Measurements from ENCODE around the gene RIOK1.

The RIOK1 gene

GRCh38 chr6:7410851-7411250 lies 21.2 kb downstream of the RIOK1 start:
- no peak for DNase-seq

GRCh38 chr6:7411328-7411727 lies 21.7 kb downstream of the RIOK1 start:
- DNase-seq: no peak

- no peak for DNase-seq
Measured at GRCh38 chr6:7413151-7413823, 23.7 kb downstream of the RIOK1 start.

- DNase-seq: no peak
Measured at GRCh38 chr6:7414811-7415210, 25.2 kb downstream of the RIOK1 start.

- no peak for DNase-seq
Measured at GRCh38 chr6:7417684-7418083, 28.1 kb downstream of the RIOK1 start.

GRCh38 chr6:7418238-7418905 lies 28.8 kb downstream of the RIOK1 start:
- no peak for DNase-seq

- DNase-seq: no peak
Measured at GRCh38 chr6:7419065-7419464, 29.5 kb downstream of the RIOK1 start.

- no peak for DNase-seq
Measured at GRCh38 chr6:7421066-7421465, 31.5 kb downstream of the RIOK1 start.

- DNase-seq: no peak
Measured at GRCh38 chr6:7424058-7424457, 34.5 kb downstream of the RIOK1 start.

GRCh38 chr6:7424967-7425807 lies 35.6 kb downstream of the RIOK1 start:
- peak; percentile 36 to 43 for DNase-seq

GRCh38 chr6:7425808-7426190 lies 36.2 kb downstream of the RIOK1 start:
- DNase-seq: no peak

- DNase-seq: no peak
Measured at GRCh38 chr6:7426447-7427169, 37.0 kb downstream of the RIOK1 start.

GRCh38 chr6:7431313-7431673 lies 41.7 kb downstream of the RIOK1 start:
- no peak for DNase-seq

GRCh38 chr6:7431674-7432390 lies 42.2 kb downstream of the RIOK1 start:
- DNase-seq: no peak

GRCh38 chr6:7432391-7433120 lies 42.9 kb downstream of the RIOK1 start:
- no peak for DNase-seq

- DNase-seq: no peak
Measured at GRCh38 chr6:7433121-7433617, 43.6 kb downstream of the RIOK1 start.

- DNase-seq: no peak
Measured at GRCh38 chr6:7434672-7435071, 45.1 kb downstream of the RIOK1 start.

GRCh38 chr6:7438011-7438410 lies 48.4 kb downstream of the RIOK1 start:
- DNase-seq: no peak

GRCh38 chr6:7439228-7439627 lies 49.6 kb downstream of the RIOK1 start:
- no peak for DNase-seq

GRCh38 chr6:7440476-7440875 lies 50.9 kb downstream of the RIOK1 start:
- no peak for DNase-seq

- no peak for DNase-seq
Measured at GRCh38 chr6:7441048-7441775, 51.6 kb downstream of the RIOK1 start.

All from SHP77 (cell line).